NCI-H345 (cell line): Measurements from ENCODE around the gene GSTO2.
A peak's percentile ranks its signal among the peaks of the same experiment; 100 is the strongest.

Experiments used
- DNase-seq: peaks from one replicate; lab custom pipeline; 2025; lab: John Stamatoyannopoulos, UW

Gene GSTO2

GRCh38 chr10:104326991-104327610 lies 58.1 kb downstream of the GSTO2 start:
- DNase-seq, result no peak

GRCh38 chr10:104327745-104328645 lies 59.0 kb downstream of the GSTO2 start:
- peak; percentile 62 for DNase-seq

- no peak for DNase-seq
Measured at GRCh38 chr10:104328646-104328895, 59.6 kb downstream of the GSTO2 start.

GRCh38 chr10:104328896-104329710 lies 60.1 kb downstream of the GSTO2 start:
- peak; percentile 64 for DNase-seq

- DNase-seq, result no peak
Measured at GRCh38 chr10:104329735-104330134, 60.8 kb downstream of the GSTO2 start.

GRCh38 chr10:104330168-104331110 lies 61.5 kb downstream of the GSTO2 start:
- DNase-seq, result no peak

GRCh38 chr10:104331208-104331838 lies 62.3 kb downstream of the GSTO2 start:
- peak; percentile 64 for DNase-seq

- no peak for DNase-seq
Measured at GRCh38 chr10:104332243-104333031, 63.5 kb downstream of the GSTO2 start.

- DNase-seq, result no peak
Measured at GRCh38 chr10:104333032-104333727, 64.2 kb downstream of the GSTO2 start.

- DNase-seq, result peak; percentile 65
Measured at GRCh38 chr10:104333728-104334373, 64.9 kb downstream of the GSTO2 start.

- no peak for DNase-seq
Measured at GRCh38 chr10:104334561-104334960, 65.6 kb downstream of the GSTO2 start.

GRCh38 chr10:104334965-104335650 lies 66.1 kb downstream of the GSTO2 start:
- peak; percentile 91 for DNase-seq

- peak; percentile 23 for DNase-seq
Measured at GRCh38 chr10:104336821-104337467, 68.0 kb downstream of the GSTO2 start.

GRCh38 chr10:104337521-104337984 lies 68.6 kb downstream of the GSTO2 start:
- no peak for DNase-seq

GRCh38 chr10:104337985-104338735 lies 69.2 kb downstream of the GSTO2 start, which contains the start of gene ITPRIP:
ITPRIP (minus strand) TSS chr10:104338465; CDS start chr10:104316051, 22,414 bp downstream.
- no peak for DNase-seq

- DNase-seq, result no peak
Measured at GRCh38 chr10:104339469-104340110, 70.6 kb downstream of the GSTO2 start.
